Smooth muscle cell (in vitro differentiated cells): Measurements from ENCODE around the gene ITM2B. TPM values are rescaled to one million over a fixed set of nuclear protein-coding genes. Genes with fewer than 3 reads are reported as not detected.

Source experiments
- DNase-seq: peaks from one replicate; lab custom pipeline; 2025; ENCODE audit not compliant: unreplicated experiment; lab: John Stamatoyannopoulos, UW
- H2AFZ ChIP-seq: fragments of 200-600 bp; sonication (generic); 2 replicates; pipeline ENCODE4 v1.6.0; 2016; ENCODE audit warnings: antibody characterized with exemption, low read depth, mild to moderate bottlenecking
- H3F3A ChIP-seq: fragments of 200-600 bp; sonication (generic); 2 replicates; pipeline ENCODE4 v1.6.0; 2017; ENCODE audit warnings: antibody characterized with exemption, low read depth
- H3K27ac ChIP-seq: fragments of 200-600 bp; sonication (generic); 2 replicates; pipeline ENCODE4 v1.5.1; 2016; ENCODE audit warnings: low read depth, mild to moderate bottlenecking
- H3K27me3 ChIP-seq: fragments of 200-600 bp; sonication (generic); 2 replicates; pipeline ENCODE4 v1.6.1; 2016; ENCODE audit warnings: low read depth, mild to moderate bottlenecking
- H3K36me3 ChIP-seq: fragments of 200-600 bp; sonication (generic); 2 replicates; pipeline ENCODE4 v1.5.1; 2016; ENCODE audit warnings: low read depth
- H3K4me1 ChIP-seq: fragments of 200-600 bp; sonication (generic); 2 replicates; pipeline ENCODE4 v1.5.1; 2016; ENCODE audit warnings: low read depth
- H3K4me2 ChIP-seq: fragments of 200-600 bp; sonication (generic); 2 replicates; pipeline ENCODE4 v1.6.0; 2016; ENCODE audit warnings: mild to moderate bottlenecking
- H3K4me3 ChIP-seq: fragments of 200-600 bp; sonication (generic); 2 replicates; pipeline ENCODE4 v1.5.1; 2016; ENCODE audit warnings: mild to moderate bottlenecking
- H3K79me2 ChIP-seq: fragments of 200-600 bp; sonication (generic); 2 replicates; pipeline ENCODE4 v1.6.0; 2016; ENCODE audit warnings: low read depth, mild to moderate bottlenecking
- H3K9ac ChIP-seq: fragments of 200-600 bp; sonication (generic); 2 replicates; pipeline ENCODE4 v1.6.0; 2016; ENCODE audit warnings: low read depth
- H3K9me3 ChIP-seq: fragments of 200-600 bp; sonication (generic); replicated peaks from 2 replicates; pipeline ENCODE4 v1.5.1; 2016; ENCODE audit warnings: low read depth
- H4K20me1 ChIP-seq: fragments of 200-600 bp; sonication (generic); 2 replicates; pipeline ENCODE4 v1.6.0; 2016; ENCODE audit warnings: low read depth
- CTCF ChIP-seq: fragments of 200-600 bp; sonication (generic); IDR thresholded peaks from 2 replicates; pipeline ENCODE4 v1.5.1; 2017; ENCODE audit warnings: borderline replicate concordance, mild to moderate bottlenecking, antibody characterized with exemption; ENCODE audit not compliant: insufficient read depth, poor library complexity, severe bottlenecking
- WGBS: methylation state at CpG from one replicate; pipeline ENCODE4 v1.1.7; 2016; ENCODE audit warnings: low lambda C conversion rate; 5-methylcytosine and 5-hydroxymethylcytosine counted together
- polyA plus RNA-seq: library from polyadenylated mRNA; unstranded; fragments of >200 nt; fragmentation: Nextera tagmentation; extraction: Ambion mirVana; gene quantifications from 2 replicates; pipeline ENCODE4 v1.2.1, GENCODE V29; 2016
- total RNA-seq: library from RNA; depleted of rRNA; stranded (reverse); fragments of >200 nt; gene quantifications from 2 replicates; pipeline ENCODE4 v1.2.3, GENCODE V29; 2014

Gene ITM2B
- total and polyA plus RNA-seq, 2 experiments from 2014 or later, result 397 to 557 TPM

- H3K27me3 ChIP-seq, result no peaks in the 10 kb centered on the region
- no peak overlapping the region for H3K4me2 ChIP-seq
- H3K4me3 ChIP-seq, result no peak overlapping the region
- H3K9me3 ChIP-seq, result peaks cover 4% of the 10 kb centered on the region
- no peak overlapping the region for H3K27ac ChIP-seq
- DNase-seq, result no peak
- H2AFZ ChIP-seq, result no peak overlapping the region
- H4K20me1 ChIP-seq, result no peaks in the 10 kb centered on the region
- H3K79me2 ChIP-seq, result peaks cover 14% of the 10 kb centered on the region
- H3K9ac ChIP-seq, result no peak overlapping the region
- 97% methylated on average over 28 of the region's 28 CpGs for WGBS
- H3F3A ChIP-seq, result no peaks in the 10 kb centered on the region
- peaks cover 3% of the 10 kb centered on the region for H3K36me3 ChIP-seq
- no peaks in the 10 kb centered on the region for H3K4me1 ChIP-seq
- TF ChIP-seq CTCF, result no peak
These were observed 85.4 kb downstream of the ITM2B start for GRCh38 chr13:48318377-48318811.

DNA sequence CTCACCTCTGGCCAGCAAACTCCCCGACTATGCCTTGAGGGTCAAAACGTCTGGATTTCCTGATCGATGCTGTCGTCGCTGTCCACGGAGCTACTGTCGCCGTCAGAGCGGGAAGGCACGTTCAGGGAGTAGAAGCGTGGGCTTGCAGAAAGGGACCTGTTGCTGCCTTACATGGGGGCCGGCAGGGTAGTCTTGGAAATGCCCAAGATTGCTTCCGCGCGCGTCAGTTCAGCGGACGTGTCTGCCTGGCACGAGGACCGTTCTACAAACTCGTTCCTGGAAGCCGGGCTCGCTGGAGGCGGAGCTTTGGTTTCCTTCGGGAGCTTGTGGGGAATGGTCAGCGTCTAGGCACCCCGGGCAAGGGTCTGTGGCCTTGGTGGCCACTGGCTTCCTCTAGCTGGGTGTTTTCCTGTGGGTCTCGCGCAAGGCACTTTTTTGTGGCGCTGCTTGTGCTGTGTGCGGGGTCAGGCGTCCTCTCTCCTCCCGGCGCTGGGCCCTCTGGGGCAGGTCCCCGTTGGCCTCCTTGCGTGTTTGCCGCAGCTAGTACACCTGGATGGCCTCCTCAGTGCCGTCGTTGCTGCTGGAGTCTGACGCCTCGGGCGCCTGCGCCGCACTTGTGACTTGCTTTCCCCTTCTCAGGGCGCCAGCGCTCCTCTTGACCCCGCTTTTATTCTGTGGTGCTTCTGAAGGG, 86.0 kb downstream of the ITM2B start:
- 98% methylated on average over 40 of the region's 47 CpGs for WGBS

More for the DNA sequence above, 86.0 kb downstream of the ITM2B start:
- Histone ChIP-seq H3K79me2 (peaks cover 11% of the 10 kb centered on the region), H4K20me1 (no peaks in the 10 kb centered on the region), H3F3A (no peaks in the 10 kb centered on the region), H3K27me3 (no peaks in the 10 kb centered on the region), H3K4me2 (no peak overlapping the region), H3K36me3 (peaks cover 3% of the 10 kb centered on the region), H3K27ac (no peak overlapping the region), H3K9ac (no peak overlapping the region), H3K4me1 (no peaks in the 10 kb centered on the region), H3K4me3 (no peak overlapping the region), H3K9me3 (peaks cover 4% of the 10 kb centered on the region), H2AFZ (no peak overlapping the region)
- no peak for DNase-seq
- TF ChIP-seq CTCF, result no peak

Other genes with a start within 250 kb of the ITM2B start
- gene SUCLA2, start 231.9 kb upstream of the ITM2B start, total RNA-seq, result 62.0 and 63.0 TPM in 2 replicates
- 43.5 and 48.3 TPM in 2 replicates for gene SUCLA2, start 231.9 kb upstream of the ITM2B start, polyA plus RNA-seq
- gene NUDT15, start 195.5 kb upstream of the ITM2B start, total RNA-seq, result 6.9 and 7.6 TPM in 2 replicates
- gene NUDT15, start 195.5 kb upstream of the ITM2B start, polyA plus RNA-seq, result 16.0 and 17.4 TPM in 2 replicates
- gene MED4, start 138.1 kb upstream of the ITM2B start, total RNA-seq, result 42.8 and 47.7 TPM in 2 replicates
- 59.9 and 63.9 TPM in 2 replicates for gene MED4, start 138.1 kb upstream of the ITM2B start, polyA plus RNA-seq
- 38.1 and 40.2 TPM in 2 replicates for gene RB1, start 70.5 kb downstream of the ITM2B start, total RNA-seq
- 12.5 and 15.1 TPM in 2 replicates for gene RB1, start 70.5 kb downstream of the ITM2B start, polyA plus RNA-seq
- 14.2 and 14.8 TPM in 2 replicates for gene LPAR6, start 179.9 kb downstream of the ITM2B start, total RNA-seq
- gene LPAR6, start 179.9 kb downstream of the ITM2B start, polyA plus RNA-seq, result 3.1 and 5.4 TPM in 2 replicates